CD4-positive, alpha-beta T cell (primary cell): ENCODE data around the gene C19orf81. TPM values are rescaled to one million over a fixed set of nuclear protein-coding genes. Genes with fewer than 3 reads are reported as not detected.
A peak's percentile ranks its signal among the peaks of the same experiment; 100 is the strongest.

ENCODE experiments used
- ATAC-seq: fragments of 200-7000 bp; cut with Tn5 transposase; one replicate; pipeline ENCODE4 v1.10.0; 2022; ENCODE audit warnings: mild to moderate bottlenecking; ENCODE audit not compliant: poor library complexity
- CTCF ChIA-PET: fragments of 350-600 bp; sonication (Branson Sonifier 250); formaldehyde crosslinking; loops from one replicate; lab custom pipeline; 2021; ENCODE audit warnings: antibody characterized with exemption, inconsistent platforms; lab: Charles Lee
- POLR2A ChIA-PET: fragments of 350-600 bp; sonication (Branson Sonifier 250); formaldehyde crosslinking; loops from one replicate; lab custom pipeline; 2021; ENCODE audit warnings: antibody characterized with exemption, inconsistent platforms; lab: Charles Lee
- DNase-seq, 14 experiments: peaks; one replicate each; pipeline ENCODE4 v3.0.0-alpha.2; 2013 to 2020; ENCODE audit warnings: mixed read lengths in 2 of 14
- H3K27ac ChIP-seq, 2 donors: one replicate each; pipeline versions ENCODE4 v1.5.1 to v1.7.0; 2013; ENCODE audit warnings: low read length in 2 of 2, low read depth in 1 of 2, mild to moderate bottlenecking in 1 of 2
- H3K27me3 ChIP-seq, 2 experiments: 1 replicate in 1 of 2; 2 replicates in 1 of 2; pipeline versions ENCODE4 v1.6.1 to v1.7.0; 2013; ENCODE audit warnings: low read length in 2 of 2, control low read depth in 1 of 2, mild to moderate bottlenecking in 1 of 2, moderate library complexity in 1 of 2; ENCODE audit not compliant: insufficient read depth in 2 of 2, control insufficient read depth in 1 of 2
- H3K36me3 ChIP-seq: one replicate; pipeline ENCODE4 v1.6.1; 2013; ENCODE audit warnings: low read length, control low read depth; ENCODE audit not compliant: insufficient read depth
- H3K4me1 ChIP-seq: one replicate; pipeline ENCODE4 v1.6.1; 2013; ENCODE audit warnings: low read length, control low read depth; ENCODE audit not compliant: insufficient read depth
- H3K4me3 ChIP-seq: one replicate; pipeline ENCODE4 v1.5.1; 2013; ENCODE audit warnings: mild to moderate bottlenecking, low read length, moderate library complexity
- H3K9me3 ChIP-seq, 2 experiments: 1 replicate in 1 of 2; 2 replicates in 1 of 2; pipeline versions ENCODE4 v1.6.1 to v1.7.0; 2013; ENCODE audit warnings: low read length in 2 of 2, mild to moderate bottlenecking in 2 of 2, control low read depth in 1 of 2, moderate library complexity in 1 of 2; ENCODE audit not compliant: control insufficient read depth in 1 of 2, insufficient read depth in 1 of 2
- H3K27ac Mint-ChIP-seq: one replicate; pipeline ENCODE4 v1.8.0; 2020; ENCODE audit warnings: mixed read lengths
- H3K27me3 Mint-ChIP-seq: one replicate; pipeline ENCODE4 v1.8.0; 2021; ENCODE audit warnings: mixed read lengths
- H3K36me3 Mint-ChIP-seq: one replicate; pipeline ENCODE4 v1.8.0; 2021; ENCODE audit warnings: low read depth, mixed read lengths
- H3K4me1 Mint-ChIP-seq: one replicate; pipeline ENCODE4 v1.8.0; 2021; ENCODE audit warnings: low read depth, mixed read lengths
- H3K4me3 Mint-ChIP-seq: one replicate; pipeline ENCODE4 v1.8.0; 2020; ENCODE audit warnings: mild to moderate bottlenecking, mixed read lengths
- H3K9me3 Mint-ChIP-seq: one replicate; pipeline ENCODE4 v1.8.0; 2020; ENCODE audit warnings: mixed read lengths
- CTCF ChIP-seq: fragments of 200-600 bp; IDR thresholded peaks from one replicate; pipeline ENCODE4 v1.8.0; 2022; ENCODE audit warnings: antibody characterized with exemption, mild to moderate bottlenecking
- intact Hi-C, 2 experiments: fragments of 100-400 bp; cut with DNase I in 1 of 2; cut with micrococcal nuclease in 1 of 2; formaldehyde crosslinking; loops; one replicate each; pipeline versions ENCODE4 v1.15.1 to v1.9.0; 2023 to 2025; cut with DNase I, micrococcal nuclease
- total RNA-seq, 174 experiments: library from RNA in 2 of 174; stranded (reverse) in 2 of 174; gene quantifications; one replicate each; pipeline ENCODE4 v1.2.3 and lab custom pipeline; 2021 to 2026

C19orf81 gene
- total RNA-seq, 2 experiments from 2014 or later, result not detected

- intact Hi-C loops, result no loop called here
- Mint-ChIP-seq H3K27me3 (peaks cover 63% of the 10 kb centered on the region), H3K4me1 (peaks cover 5% of the 10 kb centered on the region), H3K36me3 (peaks cover 4% of the 10 kb centered on the region), H3K9me3 (peaks cover 11% of the 10 kb centered on the region), H3K27ac (no peak overlapping the region), H3K4me3 (no peak overlapping the region)
- H3K4me3 ChIP-seq, result no peak overlapping the region
- DNase-seq (no peak), ATAC-seq (no peak)
- CTCF ChIA-PET, result no interaction called here
- TF ChIP-seq CTCF, result no peak
- H3K9me3 ChIP-seq, result peaks cover 29 to 61% of the 10 kb centered on the region in 2 experiments
- H3K36me3 ChIP-seq, result no peaks in the 10 kb centered on the region
- H3K27me3 ChIP-seq, result peaks cover 18 to 28% of the 10 kb centered on the region in 2 experiments
- no peak overlapping the region for H3K27ac ChIP-seq
- peaks cover 2% of the 10 kb centered on the region for H3K4me1 ChIP-seq
- POLR2A ChIA-PET, result no interaction called here
Measured at GRCh38 chr19:50633973-50634372, 15.3 kb upstream of the C19orf81 start.

GRCh38 chr19:50636317-50637085 lies 12.7 kb upstream of the C19orf81 start:
- Histone ChIP-seq H3K27me3 (peaks cover 34 to 47% of the 10 kb centered on the region in 2 experiments), H3K4me3 (no peak overlapping the region), H3K9me3 (peaks cover 29 to 56% of the 10 kb centered on the region in 2 experiments), H3K27ac (no peak overlapping the region), H3K4me1 (peaks cover 12% of the 10 kb centered on the region), H3K36me3 (no peaks in the 10 kb centered on the region)
- ATAC-seq (no peak), DNase-seq (no peak)
- intact Hi-C loops, result no loop called here
- POLR2A ChIA-PET, result no interaction called here
- H3K4me3 Mint-ChIP-seq, result peak overlapping the region; percentile 15
- CTCF ChIA-PET, result no interaction called here
- H3K9me3 Mint-ChIP-seq, result peaks cover 11% of the 10 kb centered on the region
- H3K36me3 Mint-ChIP-seq, result peaks cover 4% of the 10 kb centered on the region
- H3K27me3 Mint-ChIP-seq, result peaks cover 67% of the 10 kb centered on the region
- TF ChIP-seq CTCF, result no peak
- peaks cover 5% of the 10 kb centered on the region for H3K4me1 Mint-ChIP-seq
- no peak overlapping the region for H3K27ac Mint-ChIP-seq

- H3K36me3 Mint-ChIP-seq, result peaks cover 4% of the 10 kb centered on the region
Measured at GRCh38 chr19:50638600-50638999, 10.6 kb upstream of the C19orf81 start.

More at GRCh38 chr19:50638600-50638999, 10.6 kb upstream of the C19orf81 start:
- Mint-ChIP-seq H3K27ac (no peak overlapping the region), H3K27me3 (peaks cover 67% of the 10 kb centered on the region), H3K4me1 (peaks cover 5% of the 10 kb centered on the region), H3K4me3 (peak overlapping the region; percentile 51), H3K9me3 (peaks cover 8% of the 10 kb centered on the region)
- CTCF ChIA-PET, result no interaction called here
- intact Hi-C loops, result no loop called here
- Histone ChIP-seq H3K27ac (no peak overlapping the region), H3K4me1 (peaks cover 12% of the 10 kb centered on the region), H3K27me3 (peaks cover 40 to 53% of the 10 kb centered on the region in 2 experiments), H3K36me3 (no peaks in the 10 kb centered on the region), H3K9me3 (peaks cover 21 to 46% of the 10 kb centered on the region in 2 experiments), H3K4me3 (no peak overlapping the region)
- DNase-seq, result no peak
- no peak for ATAC-seq
- no peak for TF ChIP-seq CTCF
- POLR2A ChIA-PET, result no interaction called here
